Memory B cell (primary cell): Measurements from ENCODE around the gene TBC1D9.

Experiments
- ATAC-seq: fragments of 150-1000 bp; cut with Tn5 transposase; 2 replicates; pipeline ENCODE4 v1.10.0; 2021; ENCODE audit warnings: low read depth, mild to moderate bottlenecking, moderate library complexity
- DNase-seq, 2 donors: peaks; one replicate each; pipeline ENCODE4 v3.0.0; 2022; ENCODE audit warnings: low spot score in 2 of 2
- H3K27ac Mint-ChIP-seq: one replicate; pipeline ENCODE4 v1.8.0; 2022; ENCODE audit warnings: mild to moderate bottlenecking, moderate library complexity, mixed read lengths
- H3K27me3 Mint-ChIP-seq: one replicate; pipeline ENCODE4 v1.8.0; 2022; ENCODE audit warnings: mixed read lengths
- H3K36me3 Mint-ChIP-seq: one replicate; pipeline ENCODE4 v1.8.0; 2022; ENCODE audit warnings: mild to moderate bottlenecking, mixed read lengths
- H3K4me1 Mint-ChIP-seq: one replicate; pipeline ENCODE4 v1.8.0; 2022; ENCODE audit warnings: mixed read lengths
- H3K4me3 Mint-ChIP-seq: one replicate; pipeline ENCODE4 v1.8.0; 2022; ENCODE audit warnings: mild to moderate bottlenecking, moderate library complexity, mixed read lengths
- H3K9me3 Mint-ChIP-seq: one replicate; pipeline ENCODE4 v1.8.0; 2022; ENCODE audit warnings: mixed read lengths

TBC1D9 gene

GRCh38 chr4:140744421-140744820 lies 11.8 kb downstream of the TBC1D9 start:
- no peak for ATAC-seq
- peak overlapping the region; percentile 99 for H3K27ac Mint-ChIP-seq
- H3K4me3 Mint-ChIP-seq = peak overlapping the region; percentile 21
- DNase-seq = no peak
- no peaks in the 10 kb centered on the region for H3K27me3 Mint-ChIP-seq
- peaks cover 23% of the 10 kb centered on the region for H3K36me3 Mint-ChIP-seq
- H3K4me1 Mint-ChIP-seq = peaks cover 54% of the 10 kb centered on the region
- peaks cover 6% of the 10 kb centered on the region for H3K9me3 Mint-ChIP-seq

DNA sequence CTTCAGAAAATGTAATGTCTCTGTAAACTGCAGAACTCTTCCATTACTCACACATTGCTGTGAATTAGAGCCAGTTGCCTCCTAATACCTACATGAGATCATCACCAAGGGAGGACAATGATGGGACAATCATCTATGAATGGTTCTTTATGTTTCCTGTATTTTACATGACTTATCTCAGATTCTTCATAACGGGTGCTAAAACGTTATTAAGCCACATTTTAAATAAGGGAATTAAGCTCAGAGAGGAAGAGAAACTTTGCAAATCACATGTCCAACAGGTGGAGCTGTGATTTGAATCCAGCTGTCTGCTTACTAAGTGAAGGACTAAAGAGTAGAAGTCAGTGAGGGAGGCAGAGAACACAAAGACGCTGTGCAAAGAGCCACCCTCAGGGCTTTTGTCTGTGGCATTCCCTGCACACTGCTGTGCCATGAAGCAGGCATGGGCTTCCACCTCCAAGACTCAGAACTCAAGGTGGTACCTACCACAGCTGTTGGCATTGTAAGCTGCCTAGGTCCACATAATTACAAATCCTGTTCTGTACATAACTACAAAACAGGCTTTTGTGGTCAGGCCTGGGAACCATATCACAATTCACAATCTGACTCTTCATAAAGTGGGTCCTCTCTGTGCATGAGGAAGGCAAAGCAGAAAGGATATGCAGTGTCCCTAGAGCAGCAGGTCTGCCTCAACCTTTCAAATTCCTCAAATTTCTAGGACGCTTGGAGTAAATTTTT lies 12.8 kb downstream of the TBC1D9 start:
- ATAC-seq (peak; percentile 82), DNase-seq (peak; percentile 48 to 54)
- H3K4me1 Mint-ChIP-seq = peaks cover 56% of the 10 kb centered on the region
- H3K27me3 Mint-ChIP-seq = no peaks in the 10 kb centered on the region
- H3K27ac Mint-ChIP-seq = peak overlapping the region; percentile 99
- H3K9me3 Mint-ChIP-seq = peaks cover 4% of the 10 kb centered on the region
- H3K36me3 Mint-ChIP-seq = peaks cover 22% of the 10 kb centered on the region
- peak overlapping the region; percentile 96 for H3K4me3 Mint-ChIP-seq

- Mint-ChIP-seq H3K27me3 (no peaks in the 10 kb centered on the region), H3K27ac (peak overlapping the region; percentile 99), H3K36me3 (peaks cover 18% of the 10 kb centered on the region), H3K4me1 (peaks cover 57% of the 10 kb centered on the region), H3K4me3 (peak overlapping the region; percentile 96), H3K9me3 (peaks cover 2% of the 10 kb centered on the region)
- DNase-seq (no peak), ATAC-seq (peak; percentile 21)
Measured at GRCh38 chr4:140742838-140743193, 13.4 kb downstream of the TBC1D9 start.

DNA sequence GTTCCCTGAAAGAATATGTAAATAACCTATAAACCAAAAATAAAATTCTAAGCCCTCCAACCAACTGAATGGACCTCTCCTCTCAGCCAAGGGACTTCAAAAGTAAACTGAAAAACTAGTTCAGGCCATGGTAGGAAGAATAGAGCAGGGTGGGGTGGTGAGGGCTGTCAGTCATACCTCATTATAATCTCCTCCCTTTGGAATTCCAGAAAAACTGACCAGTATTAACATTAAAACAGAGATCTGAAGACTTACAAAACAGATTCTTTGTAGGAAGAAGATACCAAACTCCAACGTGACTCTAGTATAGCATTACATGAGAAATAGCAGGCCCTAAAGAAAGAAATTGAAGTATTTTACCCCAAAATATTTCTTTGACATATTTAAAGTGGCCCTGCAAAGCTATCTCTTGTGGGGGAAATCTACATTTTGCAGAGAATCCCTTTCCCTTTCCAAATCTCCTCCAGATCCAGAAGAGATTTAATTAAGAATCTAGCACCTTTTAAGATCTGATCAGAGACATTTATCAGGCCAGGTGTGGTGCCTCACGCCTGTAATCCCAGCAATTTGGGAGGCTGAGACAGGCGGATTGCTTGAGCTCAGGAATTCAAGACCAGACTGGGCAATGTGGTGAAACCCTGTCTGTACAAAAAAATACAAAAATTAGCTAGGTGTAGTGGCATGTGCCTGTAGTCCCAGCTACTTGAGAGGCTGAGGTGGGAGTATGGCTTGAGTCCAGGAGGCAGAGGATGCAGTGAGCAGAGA lies 15.1 kb downstream of the TBC1D9 start:
- H3K27ac Mint-ChIP-seq = peak overlapping the region; percentile 99
- no peaks in the 10 kb centered on the region for H3K27me3 Mint-ChIP-seq
- ATAC-seq = no peak
- no peaks in the 10 kb centered on the region for H3K9me3 Mint-ChIP-seq
- no peak for DNase-seq
- peaks cover 64% of the 10 kb centered on the region for H3K4me1 Mint-ChIP-seq
- peaks cover 20% of the 10 kb centered on the region for H3K36me3 Mint-ChIP-seq
- H3K4me3 Mint-ChIP-seq = peak overlapping the region; percentile 0

GRCh38 chr4:140740422-140740821 lies 15.8 kb downstream of the TBC1D9 start:
- Mint-ChIP-seq H3K4me3 (peak overlapping the region; percentile 15), H3K4me1 (peaks cover 66% of the 10 kb centered on the region), H3K27ac (peak overlapping the region; percentile 99), H3K27me3 (no peaks in the 10 kb centered on the region), H3K9me3 (no peaks in the 10 kb centered on the region), H3K36me3 (peaks cover 24% of the 10 kb centered on the region)
- ATAC-seq (no peak), DNase-seq (no peak)

- Mint-ChIP-seq H3K27me3 (no peaks in the 10 kb centered on the region), H3K4me3 (no peak overlapping the region), H3K9me3 (no peaks in the 10 kb centered on the region), H3K36me3 (peaks cover 24% of the 10 kb centered on the region), H3K4me1 (peaks cover 68% of the 10 kb centered on the region), H3K27ac (peak overlapping the region; percentile 99)
- no peak for DNase-seq
- ATAC-seq = no peak
Measured at GRCh38 chr4:140739971-140740370, 16.2 kb downstream of the TBC1D9 start.

- peak overlapping the region; percentile 15 for H3K4me3 Mint-ChIP-seq
Measured at GRCh38 chr4:140738139-140738538, 18.0 kb downstream of the TBC1D9 start.

DNA sequence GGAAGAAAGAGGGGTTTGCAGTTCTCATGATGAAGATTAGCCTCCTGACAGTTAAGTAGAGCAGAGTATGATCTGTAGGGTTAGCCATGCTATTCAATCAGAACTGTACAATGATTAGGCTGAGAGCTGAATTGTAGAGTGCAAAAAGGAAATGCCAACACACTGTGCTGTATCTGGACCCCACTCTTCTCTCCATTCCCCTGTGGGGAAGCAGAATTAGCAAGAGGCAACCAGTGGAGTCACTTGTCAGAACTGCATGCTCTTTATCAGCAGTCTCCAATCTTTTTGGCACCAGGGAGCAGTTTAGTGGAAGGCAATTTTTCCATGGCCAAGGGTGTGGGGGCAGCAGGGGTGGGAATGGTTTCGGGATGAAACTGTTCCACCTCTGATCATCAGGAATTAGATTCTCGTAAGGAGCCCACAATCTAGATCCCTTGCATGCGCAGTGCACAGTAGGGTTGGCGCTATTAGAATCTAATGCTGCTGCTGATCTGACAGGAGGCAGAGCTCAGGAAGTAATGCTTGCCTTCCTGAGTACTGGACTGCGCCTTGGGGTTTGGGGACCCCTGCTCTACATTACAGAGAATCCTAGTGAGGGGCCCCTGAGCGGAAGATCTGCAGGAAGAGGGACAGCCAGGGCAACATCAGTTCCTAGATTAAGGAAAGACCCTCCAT lies 19.4 kb downstream of the TBC1D9 start:
- no peaks in the 10 kb centered on the region for H3K27me3 Mint-ChIP-seq
- no peaks in the 10 kb centered on the region for H3K9me3 Mint-ChIP-seq
- peaks cover 32% of the 10 kb centered on the region for H3K36me3 Mint-ChIP-seq
- DNase-seq = no peak
- peak; percentile 12 for ATAC-seq
- H3K4me3 Mint-ChIP-seq = peak overlapping the region; percentile 48
- peaks cover 63% of the 10 kb centered on the region for H3K4me1 Mint-ChIP-seq
- H3K27ac Mint-ChIP-seq = peak overlapping the region; percentile 79

More at GRCh38 chr4:140738139-140738538, 18.0 kb downstream of the TBC1D9 start:
- H3K27me3 Mint-ChIP-seq = no peaks in the 10 kb centered on the region
- peak overlapping the region; percentile 10 for H3K27ac Mint-ChIP-seq
- no peak for ATAC-seq
- peaks cover 64% of the 10 kb centered on the region for H3K4me1 Mint-ChIP-seq
- peaks cover 30% of the 10 kb centered on the region for H3K36me3 Mint-ChIP-seq
- no peaks in the 10 kb centered on the region for H3K9me3 Mint-ChIP-seq
- DNase-seq = no peak

- Mint-ChIP-seq H3K36me3 (peaks cover 30% of the 10 kb centered on the region), H3K9me3 (no peaks in the 10 kb centered on the region), H3K4me1 (peaks cover 62% of the 10 kb centered on the region), H3K27ac (peak overlapping the region; percentile 46), H3K27me3 (no peaks in the 10 kb centered on the region), H3K4me3 (peak overlapping the region; percentile 11)
- DNase-seq = no peak
- no peak for ATAC-seq
Measured at GRCh38 chr4:140735779-140736391, 20.3 kb downstream of the TBC1D9 start.

DNA sequence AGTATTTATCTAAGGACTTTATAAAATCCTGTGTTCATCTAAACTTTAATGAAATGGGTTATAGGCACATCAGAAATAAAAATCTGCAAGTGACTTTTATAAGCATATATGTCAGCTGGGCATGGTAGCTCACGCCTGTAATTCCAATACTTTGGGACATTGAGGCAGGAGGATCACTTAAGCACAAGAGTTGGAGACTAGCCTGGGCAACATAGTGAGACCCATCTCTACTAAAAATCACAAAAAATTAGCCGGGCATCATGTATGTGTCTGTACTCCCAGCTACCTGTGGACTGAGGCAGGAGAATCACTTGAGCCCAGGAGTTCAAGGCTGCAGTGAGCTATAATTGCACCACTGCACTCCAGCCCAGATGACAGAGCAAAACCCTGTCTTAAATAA lies 20.9 kb downstream of the TBC1D9 start:
- Mint-ChIP-seq H3K36me3 (peaks cover 27% of the 10 kb centered on the region), H3K4me1 (peaks cover 59% of the 10 kb centered on the region), H3K27me3 (no peaks in the 10 kb centered on the region), H3K4me3 (no peak overlapping the region), H3K9me3 (no peaks in the 10 kb centered on the region), H3K27ac (no peak overlapping the region)
- ATAC-seq (no peak), DNase-seq (no peak)

DNA sequence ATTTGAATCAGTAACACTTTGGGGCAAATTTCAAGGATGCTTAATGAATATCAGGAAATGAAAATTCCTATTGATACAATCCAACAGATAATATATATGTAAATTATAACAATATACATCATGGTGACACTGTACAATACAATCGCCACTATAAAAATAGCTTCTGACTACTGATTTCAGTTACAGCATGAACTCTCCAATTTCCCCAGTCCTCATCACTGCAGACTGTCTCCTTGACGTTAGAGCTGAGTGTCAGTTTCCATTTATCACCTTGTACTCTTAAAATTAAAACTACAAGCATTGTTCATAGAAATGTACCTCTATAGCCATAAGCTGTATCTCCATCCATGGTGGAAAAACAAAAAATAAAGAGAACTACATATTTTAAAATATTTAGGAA lies 23.4 kb downstream of the TBC1D9 start:
- H3K27me3 Mint-ChIP-seq = no peaks in the 10 kb centered on the region
- peaks cover 33% of the 10 kb centered on the region for H3K36me3 Mint-ChIP-seq
- peaks cover 1% of the 10 kb centered on the region for H3K9me3 Mint-ChIP-seq
- DNase-seq = no peak
- no peak for ATAC-seq
- H3K4me3 Mint-ChIP-seq = no peak overlapping the region
- peak overlapping the region; percentile 85 for H3K27ac Mint-ChIP-seq
- H3K4me1 Mint-ChIP-seq = peaks cover 59% of the 10 kb centered on the region

DNA sequence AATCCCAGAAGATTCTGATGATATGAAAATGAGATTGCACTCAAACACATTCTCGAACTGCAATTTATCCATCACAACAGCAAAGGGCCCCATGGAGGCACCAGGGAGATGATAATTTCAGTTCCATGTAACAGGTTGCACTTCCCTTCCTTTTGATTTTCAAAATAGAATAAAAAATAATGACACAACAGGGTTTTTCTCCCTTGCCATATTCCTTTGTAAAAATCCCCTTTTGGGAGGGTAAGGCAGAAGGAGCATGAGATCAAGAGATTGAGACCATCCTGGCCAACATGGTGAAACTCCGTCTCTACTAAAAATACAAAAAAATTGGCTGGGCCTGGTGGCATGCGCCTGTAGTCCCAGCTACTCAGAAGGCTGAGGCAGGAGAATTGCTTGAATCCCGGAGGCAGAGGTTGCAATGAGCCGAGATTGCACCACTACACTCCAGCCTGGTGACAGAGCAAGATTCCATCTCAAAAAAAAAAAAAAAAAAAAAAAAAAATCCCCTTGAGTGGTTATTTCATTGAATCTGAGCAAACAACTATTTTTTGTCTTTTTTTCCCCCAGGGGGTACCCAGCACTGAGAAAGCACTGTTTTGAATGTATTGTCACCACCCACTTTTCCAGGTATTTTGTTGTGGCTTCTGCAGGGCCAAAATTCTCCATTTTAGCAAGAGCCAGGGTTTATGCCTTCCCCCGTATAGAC lies 26.7 kb downstream of the TBC1D9 start:
- ATAC-seq (no peak), DNase-seq (no peak)
- Mint-ChIP-seq H3K9me3 (peaks cover 1% of the 10 kb centered on the region), H3K4me1 (peaks cover 54% of the 10 kb centered on the region), H3K27ac (peak overlapping the region; percentile 88), H3K4me3 (peak overlapping the region; percentile 21), H3K36me3 (peaks cover 32% of the 10 kb centered on the region), H3K27me3 (no peaks in the 10 kb centered on the region)

DNA sequence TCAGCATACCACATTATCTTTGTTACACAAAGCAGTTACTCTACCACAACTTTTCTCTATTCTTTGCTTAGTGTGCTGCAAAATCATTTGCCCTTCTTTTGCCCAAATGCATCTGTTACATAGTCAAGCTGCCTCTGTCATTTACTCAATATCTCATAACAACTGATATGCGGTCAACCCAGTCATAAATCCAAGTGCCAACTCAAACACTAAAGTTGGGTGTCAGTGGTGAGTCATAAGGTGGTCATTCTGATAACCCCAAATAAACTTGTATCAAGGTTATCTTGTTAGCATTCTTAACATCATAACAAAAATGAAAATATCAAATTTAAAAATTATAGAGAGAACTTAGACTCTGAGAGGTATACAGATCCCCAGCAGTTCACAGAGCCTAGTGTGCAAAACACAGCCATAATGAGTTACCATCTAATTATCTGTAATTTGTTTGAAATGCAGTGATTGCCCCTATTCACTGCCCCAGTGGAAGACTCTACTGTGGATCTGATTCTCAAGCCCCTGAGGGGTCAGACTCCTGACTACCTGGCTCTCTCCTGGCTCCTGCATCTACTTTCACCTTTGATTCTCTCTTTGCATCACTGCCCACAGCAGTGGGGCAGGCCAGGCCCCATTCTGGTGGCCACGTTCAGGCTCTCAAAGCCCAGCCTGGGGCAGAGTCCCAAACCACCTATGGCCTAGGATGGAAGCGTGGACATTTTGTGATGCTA lies 29.2 kb downstream of the TBC1D9 start:
- H3K9me3 Mint-ChIP-seq = peaks cover 1% of the 10 kb centered on the region
- peak overlapping the region; percentile 91 for H3K27ac Mint-ChIP-seq
- no peak for ATAC-seq
- H3K27me3 Mint-ChIP-seq = no peaks in the 10 kb centered on the region
- peaks cover 26% of the 10 kb centered on the region for H3K36me3 Mint-ChIP-seq
- DNase-seq = no peak
- H3K4me1 Mint-ChIP-seq = peaks cover 54% of the 10 kb centered on the region
- H3K4me3 Mint-ChIP-seq = peak overlapping the region; percentile 21
